Measurements from ENCODE around the gene ARCN1.
A peak's percentile ranks its signal among the peaks of the same experiment; 100 is the strongest.
"Not testable (repeated sequence)": the region's sequence is repeated elsewhere in the genome, so short reads cannot be mapped to it uniquely, and the experiment has no call there.

ARCN1 gene

DNA sequence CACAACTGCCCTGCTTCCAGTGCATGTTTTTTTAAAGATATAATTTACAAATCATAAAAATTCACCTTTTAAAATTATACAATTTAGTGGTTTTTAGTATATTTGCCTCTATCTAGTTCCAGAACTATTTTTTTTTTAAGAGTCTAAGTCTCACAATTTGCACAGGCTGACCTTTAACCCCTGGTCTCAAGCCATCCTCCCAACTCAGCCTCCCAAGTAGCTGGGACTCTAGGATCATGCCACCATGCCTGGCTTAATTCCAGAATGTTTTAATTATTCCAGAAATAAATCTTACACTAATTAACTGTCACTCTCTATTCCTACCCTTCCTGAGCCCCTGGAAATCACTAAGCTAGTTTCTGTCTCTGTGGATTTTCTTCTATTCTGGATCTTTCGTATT lies 1.4 kb upstream of the ARCN1 start:
- TF ChIP-seq, protein P1, sequence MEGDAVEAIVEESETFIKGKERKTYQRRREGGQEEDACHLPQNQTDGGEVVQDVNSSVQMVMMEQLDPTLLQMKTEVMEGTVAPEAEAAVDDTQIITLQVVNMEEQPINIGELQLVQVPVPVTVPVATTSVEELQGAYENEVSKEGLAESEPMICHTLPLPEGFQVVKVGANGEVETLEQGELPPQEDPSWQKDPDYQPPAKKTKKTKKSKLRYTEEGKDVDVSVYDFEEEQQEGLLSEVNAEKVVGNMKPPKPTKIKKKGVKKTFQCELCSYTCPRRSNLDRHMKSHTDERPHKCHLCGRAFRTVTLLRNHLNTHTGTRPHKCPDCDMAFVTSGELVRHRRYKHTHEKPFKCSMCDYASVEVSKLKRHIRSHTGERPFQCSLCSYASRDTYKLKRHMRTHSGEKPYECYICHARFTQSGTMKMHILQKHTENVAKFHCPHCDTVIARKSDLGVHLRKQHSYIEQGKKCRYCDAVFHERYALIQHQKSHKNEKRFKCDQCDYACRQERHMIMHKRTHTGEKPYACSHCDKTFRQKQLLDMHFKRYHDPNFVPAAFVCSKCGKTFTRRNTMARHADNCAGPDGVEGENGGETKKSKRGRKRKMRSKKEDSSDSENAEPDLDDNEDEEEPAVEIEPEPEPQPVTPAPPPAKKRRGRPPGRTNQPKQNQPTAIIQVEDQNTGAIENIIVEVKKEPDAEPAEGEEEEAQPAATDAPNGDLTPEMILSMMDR (conservative IDR thresholded peaks at IDR 0.05; ENCODE audit: low read length): no peak
- no peak for DNase-seq (ENCODE audit: low read depth)
- no peak overlapping the region for H3K4me3 ChIP-seq (ENCODE audit: low read length)

DNA sequence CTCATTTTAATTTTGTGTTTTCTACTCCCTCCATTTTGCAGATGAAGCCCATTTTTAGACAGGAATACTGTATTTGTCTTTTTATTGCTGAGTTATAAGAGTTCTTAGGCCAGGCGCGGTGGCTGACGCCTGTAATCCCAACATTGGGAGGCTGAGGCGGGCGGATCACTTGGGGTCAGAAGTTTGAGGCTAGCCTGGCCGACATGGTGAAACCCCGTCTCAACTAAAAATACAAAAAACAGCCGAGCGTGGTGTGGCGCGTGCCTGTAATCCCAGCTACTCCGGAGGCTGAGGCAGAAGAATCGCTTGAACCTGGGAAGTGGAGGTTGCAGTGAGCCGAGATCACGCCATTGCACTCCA lies 528 bp upstream of the ARCN1 start:
- H3K4me3 ChIP-seq (ENCODE audit: low read length): peak overlapping the region; percentile 93
- DNase-seq (ENCODE audit: low read depth): peak; percentile 20

DNA sequence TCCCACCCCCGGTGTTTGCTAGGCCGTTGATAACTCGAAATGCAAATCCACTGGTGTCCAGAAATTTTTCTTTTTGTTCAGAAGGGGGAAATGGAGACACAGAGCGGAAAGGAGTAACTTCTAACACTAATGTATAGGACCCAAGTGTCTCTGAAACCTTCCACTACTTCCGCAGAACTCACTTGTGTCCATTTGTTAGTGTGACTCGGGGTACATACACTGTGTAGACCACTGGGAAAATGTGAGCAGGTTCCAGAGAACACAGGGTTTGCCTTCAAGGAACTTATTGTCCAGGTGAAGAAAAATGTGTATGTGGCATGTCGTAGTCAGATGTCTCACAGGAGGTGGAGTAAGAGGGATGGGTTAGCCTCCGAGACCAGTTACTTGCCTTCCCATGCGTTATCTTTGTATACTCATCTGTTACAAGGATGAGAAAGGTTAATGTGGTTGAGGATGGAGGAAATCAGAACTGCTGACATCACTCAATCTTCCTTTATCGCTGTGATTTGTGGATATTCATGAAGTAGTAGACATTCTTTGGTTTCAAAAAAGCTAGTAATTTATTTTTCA lies 857 bp downstream of the ARCN1 start:
- peak; percentile 56 for DNase-seq (ENCODE audit: low read depth)
- TF ChIP-seq, protein P1 (conservative IDR thresholded peaks at IDR 0.05; ENCODE audit: low read length): peak; percentile 5; the same call in 1 of the 2 replicates
- peak overlapping the region; percentile 93 for H3K4me3 ChIP-seq (ENCODE audit: low read length)

DNA sequence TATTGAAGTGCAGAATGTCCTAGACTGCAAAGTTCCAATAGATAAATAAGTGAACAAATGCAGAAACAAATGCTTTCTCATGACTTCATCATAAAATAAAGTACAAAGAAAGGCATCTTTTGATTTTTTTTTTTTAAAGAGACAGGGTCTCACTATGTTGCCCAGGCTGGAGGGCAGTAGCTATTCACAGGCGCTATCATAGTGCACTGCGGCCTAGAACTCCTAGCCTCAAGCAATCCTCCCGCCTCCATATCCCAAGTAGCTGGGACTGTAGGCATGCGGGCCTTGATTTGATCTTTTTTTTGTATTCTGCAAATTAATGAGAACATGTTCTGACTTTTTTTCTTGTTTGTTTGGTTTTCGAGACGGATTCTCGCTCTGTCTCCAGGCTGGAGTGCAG lies 2.4 kb downstream of the ARCN1 start:
- peak overlapping the region; percentile 93 for H3K4me3 ChIP-seq (ENCODE audit: low read length)
- DNase-seq (ENCODE audit: low read depth): peak; percentile 11
- TF ChIP-seq, protein P1 (conservative IDR thresholded peaks at IDR 0.05; ENCODE audit: low read length): no peak

DNA sequence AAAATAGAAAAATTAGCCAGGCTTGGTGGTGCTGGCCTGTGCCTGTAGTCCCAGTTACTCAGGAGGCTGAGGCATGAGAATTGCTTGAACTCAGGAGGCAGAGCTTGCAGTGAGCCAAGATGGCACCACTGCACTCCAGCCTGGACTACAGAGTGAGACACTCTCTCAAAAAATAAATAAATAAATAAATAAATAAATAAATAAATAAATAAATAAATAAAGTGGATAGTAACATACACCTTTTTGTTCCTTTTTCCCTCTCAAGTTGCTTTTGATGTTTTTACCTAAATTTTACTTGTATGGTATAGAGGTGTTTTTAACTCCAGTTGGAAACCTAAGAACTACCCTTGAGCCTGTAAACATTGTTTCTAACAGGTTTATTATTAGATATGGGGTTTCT lies 5.8 kb downstream of the ARCN1 start:
- DNase-seq (ENCODE audit: low read depth): not testable (repeated sequence)

DNA sequence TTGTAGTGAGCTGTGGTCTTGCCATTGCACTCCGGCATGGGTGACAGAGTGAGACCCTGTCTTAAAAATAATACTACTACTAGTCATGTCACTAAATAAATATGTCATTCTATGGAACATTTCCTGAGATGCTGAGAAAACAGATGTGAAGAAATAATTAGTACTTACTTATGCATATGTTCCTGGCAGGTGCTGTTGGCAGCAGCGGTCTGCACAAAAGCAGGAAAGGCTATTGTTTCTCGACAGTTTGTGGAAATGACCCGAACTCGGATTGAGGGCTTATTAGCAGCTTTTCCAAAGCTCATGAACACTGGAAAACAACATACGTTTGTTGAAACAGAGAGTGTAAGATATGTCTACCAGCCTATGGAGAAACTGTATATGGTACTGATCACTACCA lies 8.8 kb downstream of the ARCN1 start:
- no peak overlapping the region for H3K4me3 ChIP-seq (ENCODE audit: low read length)
- no peak for DNase-seq (ENCODE audit: low read depth)
- TF ChIP-seq, protein P1 (conservative IDR thresholded peaks at IDR 0.05; ENCODE audit: low read length): no peak

More for the DNA sequence above, 5.8 kb downstream of the ARCN1 start:
- not testable (repeated sequence) for H3K4me3 ChIP-seq (ENCODE audit: low read length)

DNA sequence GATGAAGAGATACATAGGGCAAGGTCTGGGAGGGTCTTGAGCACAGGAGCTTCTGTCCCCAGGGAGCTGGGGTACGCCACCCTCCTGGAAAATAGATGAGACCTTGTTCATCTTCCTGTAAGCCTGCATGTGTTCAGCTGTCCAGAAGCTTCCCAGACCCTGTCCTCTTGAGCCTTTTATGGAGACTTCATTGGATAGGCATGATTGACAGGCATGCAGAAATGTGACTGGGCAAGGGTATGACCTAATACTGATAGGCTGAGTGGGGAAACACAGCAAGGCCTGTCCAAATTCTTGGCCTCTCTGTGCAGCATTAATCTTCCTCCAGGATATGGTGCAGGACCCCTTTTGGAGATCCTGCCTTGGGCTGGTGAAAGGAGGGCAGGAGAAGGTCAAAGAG lies 15.7 kb downstream of the ARCN1 start:
- TF ChIP-seq, protein P1 (conservative IDR thresholded peaks at IDR 0.05; ENCODE audit: low read length): no peak
- no peak for DNase-seq (ENCODE audit: low read depth)
- no peak overlapping the region for H3K4me3 ChIP-seq (ENCODE audit: low read length)

DNA sequence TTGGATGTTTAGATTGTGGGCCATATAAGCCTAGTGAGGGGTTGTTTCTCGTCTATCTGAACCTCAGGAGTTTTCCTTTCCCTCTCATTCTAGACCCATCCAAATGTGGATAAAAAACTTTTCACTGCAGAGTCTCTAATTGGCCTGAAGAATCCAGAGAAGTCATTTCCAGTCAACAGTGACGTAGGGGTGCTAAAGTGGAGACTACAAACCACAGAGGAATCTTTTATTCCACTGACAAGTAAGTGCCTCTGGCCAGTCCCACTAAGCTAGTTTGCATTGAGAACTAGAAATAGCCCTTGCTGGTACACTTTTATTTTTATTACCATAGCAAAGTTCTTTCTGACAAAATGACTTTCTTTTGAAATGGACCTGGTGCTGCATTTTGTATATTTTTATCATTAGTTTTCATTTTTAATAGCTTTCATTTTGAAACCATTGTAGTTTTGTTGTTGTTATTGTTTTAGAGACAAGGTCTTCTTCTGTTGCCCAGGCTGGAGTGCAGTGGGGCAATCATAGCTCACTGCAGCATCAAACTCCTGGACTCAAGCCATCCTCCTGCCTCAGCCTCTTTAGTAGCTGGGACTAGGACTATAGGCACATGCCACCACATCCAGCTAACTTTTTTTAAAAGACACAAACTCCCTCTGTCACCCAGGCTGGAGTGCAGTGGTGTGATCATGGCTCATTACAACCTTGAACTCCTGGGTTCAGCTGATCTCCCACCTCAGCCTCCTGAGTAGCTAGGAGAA lies 20.6 kb downstream of the ARCN1 start:
- no peak overlapping the region for H3K4me3 ChIP-seq (ENCODE audit: low read length)
- DNase-seq (ENCODE audit: low read depth): peak; percentile 71
- TF ChIP-seq, protein P1 (conservative IDR thresholded peaks at IDR 0.05; ENCODE audit: low read length): no peak

Data from AG10803 (cell line).